Measurements from ENCODE around the gene BHLHA15.

- TF ChIP-seq CTCF (IDR thresholded peaks at IDR 0.05): no peak
- no peak for TF ChIP-seq POLR2A (IDR thresholded peaks at IDR 0.05)
- TF ChIP-seq EP300 (IDR thresholded peaks at IDR 0.05): no peak
- no peak for TF ChIP-seq POLR2AphosphoS5 (IDR thresholded peaks at IDR 0.05)
Measured at GRCh38 chr7:98175260-98175940, 35.8 kb upstream of the BHLHA15 start.

Data from gastroesophageal sphincter (tissue), 3 donors.